Uterus (tissue), 2 donors: Measurements from ENCODE around the gene MXD3.

Experiments
- CTCF ChIP-seq, 4 experiments: fragments of 200-600 bp in 2 of 4; fragments of 450-650 bp in 2 of 4; sonication (generic) in 2 of 4; IDR thresholded peaks; one replicate each; pipeline ENCODE4 v1.5.1; 2016 to 2019; ENCODE audit warnings: antibody characterized with exemption in 4 of 4, mild to moderate bottlenecking in 2 of 4, moderate library complexity in 1 of 4
- POLR2A ChIP-seq, 2 donors: fragments of 450-650 bp; IDR thresholded peaks; one replicate each; pipeline ENCODE4 v1.6.1; 2016; ENCODE audit warnings: antibody characterized with exemption in 2 of 2, mild to moderate bottlenecking in 1 of 2, moderate library complexity in 1 of 2

GRCh38 chr5:177276886-177277285 is 34.8 kb downstream of the MXD3 start:
- TF ChIP-seq POLR2A (IDR thresholded peaks at IDR 0.05): no peak
- no peak for TF ChIP-seq CTCF (IDR thresholded peaks at IDR 0.05)
